ENCODE measurements around the gene MAP3K15. TPM values are rescaled to one million over a fixed set of nuclear protein-coding genes. Genes with fewer than 3 reads are reported as not detected.
"Not testable (repeated sequence)": the region's sequence is repeated elsewhere in the genome, so short reads cannot be mapped to it uniquely, and the experiment has no call there.

The MAP3K15 gene
- total RNA-seq, 2 donors from 2014 or later: 0.12 to 0.17 TPM

GRCh38 chrX:19445772-19446171 lies 69.5 kb downstream of the MAP3K15 start:
- ATAC-seq; DNase-seq; intact Hi-C loops (cut with DNase I, micrococcal nuclease): not testable (repeated sequence)

GRCh38 chrX:19443869-19444526 lies 71.3 kb downstream of the MAP3K15 start:
- intact Hi-C loops (cut with DNase I, micrococcal nuclease): no loop called here
- DNase-seq (no peak), ATAC-seq (no peak)

DNA sequence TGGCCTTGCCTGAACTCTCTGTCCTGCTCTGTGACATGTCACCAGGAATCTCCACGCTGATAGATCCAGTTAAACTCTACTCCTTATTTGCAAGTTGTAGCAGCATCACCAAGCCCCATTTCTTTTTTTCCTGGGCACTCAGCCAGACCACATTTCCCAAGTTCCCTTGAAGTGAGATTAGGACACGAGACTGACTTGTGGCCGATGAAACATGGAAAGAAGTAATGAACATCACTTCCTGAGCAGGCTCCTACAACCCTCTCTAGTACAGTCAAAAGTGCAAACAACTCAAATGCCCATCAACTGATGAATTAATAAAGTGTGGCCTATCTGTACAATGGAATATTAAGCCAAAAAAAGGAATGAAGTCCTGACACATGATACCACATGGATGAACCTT lies 74.6 kb downstream of the MAP3K15 start:
- intact Hi-C loops (cut with DNase I, micrococcal nuclease): no loop called here
- DNase-seq: no peak
- ATAC-seq: no peak

DNA sequence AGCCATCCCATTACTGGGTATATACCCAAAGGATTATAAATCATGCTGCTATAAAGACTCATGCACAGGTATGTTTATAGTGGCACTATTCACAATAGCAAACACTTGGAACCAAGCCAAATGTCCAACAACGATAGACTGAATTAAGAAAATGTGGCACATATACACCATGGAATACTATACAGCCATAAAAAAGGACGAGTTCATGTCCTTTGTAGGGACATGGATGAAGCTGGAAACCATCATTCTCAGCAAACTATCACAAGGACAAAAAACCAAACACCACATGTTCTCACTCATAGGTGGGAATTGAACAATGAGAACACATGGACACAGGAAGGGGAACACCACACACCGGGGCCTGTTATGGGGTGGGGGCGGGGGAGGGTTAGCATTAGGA lies 92.6 kb downstream of the MAP3K15 start:
- intact Hi-C loops (cut with DNase I, micrococcal nuclease); ATAC-seq; DNase-seq: not testable (repeated sequence)

DNA sequence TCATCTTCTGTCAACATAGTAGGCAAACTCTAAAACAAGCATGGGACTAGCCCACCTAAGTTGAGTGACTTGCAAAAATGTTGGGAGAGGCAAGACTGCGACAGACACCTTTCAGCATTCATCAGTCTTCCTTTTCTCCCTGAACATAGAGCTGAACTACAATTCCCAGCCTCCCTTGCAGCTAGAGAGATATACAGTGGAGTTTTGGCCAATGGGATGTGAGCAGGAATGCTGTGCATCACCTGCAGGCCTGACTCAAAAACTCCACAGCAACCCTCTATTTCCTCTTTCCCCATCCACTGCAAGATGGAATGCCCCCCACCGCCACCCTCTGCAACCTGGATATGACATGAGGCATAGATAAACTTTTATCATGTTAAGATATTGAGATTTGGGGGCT lies 105.0 kb downstream of the MAP3K15 start:
- intact Hi-C loops (cut with DNase I, micrococcal nuclease): no loop called here
- no peak for ATAC-seq
- DNase-seq: no peak

GRCh38 chrX:19403696-19404095 lies 111.6 kb downstream of the MAP3K15 start:
- no peak for DNase-seq
- no peak for ATAC-seq
- intact Hi-C loops (cut with DNase I, micrococcal nuclease): loop anchor here in 1 of 2 donors (10.0 kb wide), 1 partner anchor 111 kb away; the partner anchor contains the start of gene MAP3K15

DNA sequence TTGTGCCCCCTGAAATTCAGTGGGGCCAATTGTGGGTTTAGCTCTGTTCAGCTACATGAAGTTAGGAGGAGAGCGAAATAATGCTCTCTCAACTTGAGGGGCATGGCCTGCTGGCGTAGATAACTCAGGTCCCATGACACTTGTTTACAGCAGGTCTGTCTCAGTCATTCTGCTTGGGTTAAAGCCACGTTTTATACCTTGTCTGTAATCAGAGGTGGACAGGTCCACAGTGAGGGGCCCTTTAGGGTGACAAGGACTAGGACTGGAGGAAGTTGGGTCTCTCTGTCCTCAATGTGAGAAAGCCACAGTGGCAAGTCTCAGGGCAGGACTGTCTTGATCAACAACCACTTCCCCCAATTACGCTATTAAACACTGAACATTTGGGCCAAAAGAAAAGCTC lies 122.6 kb downstream of the MAP3K15 start:
- DNase-seq: no peak
- intact Hi-C loops (cut with DNase I, micrococcal nuclease): no loop called here
- no peak for ATAC-seq

- ATAC-seq (no peak), DNase-seq (no peak)
- intact Hi-C loops (cut with DNase I, micrococcal nuclease): no loop called here
Measured at GRCh38 chrX:19392078-19392477, 123.2 kb downstream of the MAP3K15 start.

DNA sequence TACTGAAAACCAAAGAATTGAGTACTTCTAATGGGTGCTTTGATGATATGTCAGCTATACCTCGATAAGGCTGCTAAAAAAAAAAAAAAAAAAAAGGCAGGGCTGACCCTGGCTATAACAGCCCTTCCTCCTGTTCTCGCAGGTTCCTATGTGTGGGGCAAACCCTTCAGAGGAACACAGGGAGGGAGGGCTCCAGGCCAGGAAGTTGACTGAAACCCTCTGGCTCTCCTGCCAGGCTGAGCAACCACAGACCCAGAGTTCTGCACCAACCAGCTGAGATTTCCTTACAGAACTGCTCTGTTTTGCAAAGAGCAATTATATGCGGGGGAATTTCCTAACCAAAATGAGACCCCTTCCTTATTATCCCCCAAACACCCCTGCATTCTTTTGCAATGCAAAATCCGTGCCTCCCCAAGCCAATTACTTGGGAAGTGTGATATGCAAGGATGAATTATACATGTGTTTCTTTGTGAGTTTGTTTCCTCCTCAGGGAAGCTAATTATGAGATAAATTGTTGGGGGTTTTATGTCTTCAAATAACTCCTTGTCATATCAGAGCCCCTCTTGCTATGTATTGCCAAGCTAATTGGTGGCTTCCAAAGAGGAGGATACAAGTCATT lies 126.0 kb downstream of the MAP3K15 start:
- intact Hi-C loops (cut with DNase I, micrococcal nuclease): no loop called here
- no peak for DNase-seq
- ATAC-seq: no peak

DNA sequence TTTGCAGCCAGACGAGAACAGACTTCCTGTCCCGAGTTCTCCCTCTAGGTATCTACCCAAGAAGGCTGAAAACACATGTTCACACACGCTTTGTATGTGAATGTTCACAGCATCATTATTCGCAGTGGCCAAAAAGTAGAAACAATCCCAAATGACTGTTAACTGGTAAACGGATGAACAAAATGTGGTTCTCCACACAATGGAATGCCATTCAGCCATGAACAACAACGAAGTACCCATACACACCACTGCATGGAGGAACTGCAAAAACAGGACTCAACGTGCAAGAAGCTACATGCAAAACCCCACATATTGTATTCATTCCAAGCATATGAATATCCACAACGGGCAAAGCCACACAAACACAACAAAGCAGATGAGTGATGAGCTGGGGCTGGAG lies 126.6 kb downstream of the MAP3K15 start:
- intact Hi-C loops (cut with DNase I, micrococcal nuclease): no loop called here
- no peak for ATAC-seq
- DNase-seq: no peak

DNA sequence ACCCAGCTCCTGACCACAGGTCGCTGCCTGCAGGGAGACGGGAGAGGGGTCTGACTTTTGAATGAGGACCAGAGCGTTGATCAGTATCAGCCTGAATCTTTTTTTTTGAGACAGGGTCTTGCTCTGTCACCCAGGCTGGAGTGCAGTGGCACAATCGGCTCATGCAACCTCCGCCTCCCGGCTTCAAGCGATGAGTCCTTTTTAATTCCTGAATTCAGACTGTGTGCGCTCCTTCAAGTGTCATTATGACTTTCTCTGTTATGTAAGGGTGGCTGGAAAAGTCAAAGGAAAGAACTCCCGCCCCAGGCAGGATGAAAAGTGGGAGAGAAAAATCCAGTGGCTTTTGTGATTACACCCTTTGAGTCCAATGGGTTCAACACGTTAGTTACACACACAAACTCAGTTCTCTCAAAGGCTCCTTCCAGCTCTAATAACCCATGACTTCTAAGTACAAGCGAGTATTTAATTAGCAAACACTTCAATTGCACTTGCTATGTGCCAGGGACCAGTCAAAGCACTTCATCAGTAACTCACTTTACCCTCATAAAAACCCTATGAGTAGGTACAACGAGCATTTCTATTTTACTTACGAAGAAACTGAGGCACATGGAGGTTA lies 127.1 kb downstream of the MAP3K15 start:
- no peak for ATAC-seq
- DNase-seq: no peak
- intact Hi-C loops (cut with DNase I, micrococcal nuclease): no loop called here

DNA sequence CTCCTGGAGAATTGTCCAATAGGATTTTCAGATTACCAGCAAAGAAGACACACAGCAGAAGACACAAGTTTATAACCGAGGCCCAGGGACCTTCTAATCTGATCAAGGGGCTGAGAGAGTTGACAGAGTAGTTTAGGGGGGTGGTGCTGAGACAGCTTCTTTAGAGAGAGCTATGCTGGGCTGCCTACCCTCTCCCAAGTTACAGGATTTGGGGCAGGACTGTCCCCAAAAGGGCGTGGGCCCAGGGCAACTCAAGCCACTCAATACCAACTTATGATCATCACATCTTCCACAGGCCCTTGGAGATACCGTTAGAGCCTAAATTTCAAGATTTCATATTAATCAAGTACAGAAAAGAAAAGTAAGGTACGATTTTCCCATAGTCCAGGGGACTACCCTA lies 128.6 kb downstream of the MAP3K15 start:
- no peak for ATAC-seq
- intact Hi-C loops (cut with DNase I, micrococcal nuclease): no loop called here

DNA sequence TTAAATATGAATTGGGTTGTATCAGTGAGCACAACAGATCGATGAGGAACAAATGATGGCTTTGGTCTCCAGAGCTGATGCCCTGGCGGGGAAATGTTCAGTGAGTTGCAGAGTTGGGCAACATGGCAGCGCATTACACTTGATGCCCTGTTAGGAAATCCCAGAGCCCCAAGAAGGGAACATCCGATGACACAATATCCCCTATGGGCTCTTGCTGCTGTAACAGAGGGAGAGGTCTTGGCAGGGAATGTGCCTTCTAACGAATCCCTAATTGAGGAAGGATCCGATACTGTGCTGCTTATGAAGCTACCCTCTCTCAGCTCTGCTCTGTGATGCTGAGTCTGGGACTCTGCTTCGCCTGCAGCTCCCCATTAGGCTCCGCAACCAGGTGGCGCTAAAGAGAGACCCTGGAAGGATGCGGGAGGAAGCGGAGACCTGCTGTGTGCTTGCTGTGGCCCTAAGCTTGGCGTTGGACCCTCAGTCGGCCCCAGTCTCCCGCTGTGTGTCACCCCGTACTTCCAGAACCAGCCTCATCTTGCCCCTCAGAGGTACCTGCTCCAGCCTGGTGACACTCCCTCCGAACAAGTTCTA lies 132.7 kb downstream of the MAP3K15 start:
- DNase-seq: peak in 1 of 2 donors; percentile 73
- intact Hi-C loops (cut with DNase I, micrococcal nuclease): no loop called here
- peak; percentile 70 for ATAC-seq

More for the DNA sequence above, 128.6 kb downstream of the MAP3K15 start:
- no peak for DNase-seq

GRCh38 chrX:19381326-19381725 lies 134.0 kb downstream of the MAP3K15 start:
- DNase-seq: no peak
- intact Hi-C loops (cut with DNase I, micrococcal nuclease): no loop called here
- no peak for ATAC-seq

GRCh38 chrX:19377799-19378198 lies 137.5 kb downstream of the MAP3K15 start:
- intact Hi-C loops (cut with DNase I, micrococcal nuclease): no loop called here

DNA sequence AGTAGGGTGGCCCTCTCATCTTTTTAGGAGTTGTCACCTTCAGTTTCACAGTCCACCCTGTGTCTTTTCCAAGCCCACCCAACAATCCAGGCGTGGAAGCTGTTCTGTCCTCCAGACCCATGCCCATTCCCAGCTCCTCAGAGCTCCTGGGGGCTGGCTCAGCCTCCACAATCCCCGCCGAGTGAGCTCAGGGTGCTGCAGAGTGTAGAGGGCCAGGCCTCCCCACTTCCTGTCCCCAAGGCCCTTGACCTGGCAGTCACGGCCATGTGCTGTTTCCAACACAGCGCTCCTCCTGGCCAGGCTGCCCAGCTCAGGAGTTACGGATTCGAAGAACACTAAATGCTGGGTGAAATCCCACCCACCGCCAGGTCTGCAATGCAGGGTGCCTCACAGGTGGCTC lies 139.8 kb downstream of the MAP3K15 start:
- DNase-seq (no peak), ATAC-seq (no peak)
- intact Hi-C loops (cut with DNase I, micrococcal nuclease): no loop called here

More at GRCh38 chrX:19377799-19378198, 137.5 kb downstream of the MAP3K15 start:
- DNase-seq: no peak
- no peak for ATAC-seq

GRCh38 chrX:19373351-19373891 lies 141.9 kb downstream of the MAP3K15 start:
- DNase-seq (peak in 1 of 2 donors; percentile 9), ATAC-seq (no peak)
- intact Hi-C loops (cut with DNase I, micrococcal nuclease): no loop called here

DNA sequence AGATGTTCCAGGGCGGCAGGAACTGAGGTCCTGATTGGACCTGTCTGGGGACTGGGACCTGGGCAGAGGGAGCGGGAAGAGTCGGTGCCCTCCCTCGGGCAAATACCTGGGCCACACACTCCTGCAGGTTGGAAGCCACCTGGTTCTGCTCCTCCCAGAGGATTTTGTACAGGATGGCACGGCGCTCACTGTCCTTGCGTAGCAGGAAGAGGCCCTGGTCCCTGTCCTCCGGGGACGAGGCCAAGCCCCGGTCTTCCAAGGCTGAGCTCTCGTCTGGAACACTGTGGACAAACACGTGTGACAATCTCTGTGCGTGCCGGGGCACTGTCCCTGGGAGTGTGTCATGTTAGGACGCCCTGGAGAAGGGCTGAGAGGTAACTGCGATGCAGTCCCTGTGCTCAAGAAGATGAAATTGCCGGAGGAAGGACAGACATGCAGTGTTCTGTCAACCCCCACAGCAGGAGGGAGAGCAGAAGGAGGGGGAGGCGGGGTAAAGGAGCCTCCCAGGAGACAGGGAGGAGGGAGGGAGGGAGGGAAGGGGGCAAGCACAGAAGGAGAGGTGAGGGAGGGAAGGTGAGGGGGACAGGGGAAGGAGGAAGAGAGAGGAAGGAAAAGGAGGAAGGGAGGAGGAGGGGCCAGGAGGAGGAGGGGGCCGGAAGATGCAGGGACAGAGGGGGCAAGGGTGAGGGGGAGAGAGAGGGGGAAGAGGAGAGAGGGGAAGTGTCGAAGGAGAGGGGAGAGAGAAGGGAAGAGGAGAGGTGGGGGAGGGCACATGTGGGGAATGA lies 142.6 kb downstream of the MAP3K15 start:
- intact Hi-C loops (cut with DNase I, micrococcal nuclease): no loop called here
- DNase-seq: peak in 1 of 2 donors; percentile 12

GRCh38 chrX:19372170-19372546 lies 143.2 kb downstream of the MAP3K15 start:
- ATAC-seq (peak; percentile 87), DNase-seq (peak in 1 of 2 donors; percentile 74)
- intact Hi-C loops (cut with DNase I, micrococcal nuclease): no loop called here

More for the DNA sequence above, 142.6 kb downstream of the MAP3K15 start:
- ATAC-seq: peak; percentile 57

All from left colon (tissue), 2 donors.